HepG2 (cell line): Measurements from ENCODE around the gene MYLK. TPM values are rescaled to one million over a fixed set of nuclear protein-coding genes. Genes with fewer than 3 reads are reported as not detected.

Source experiments
- CEBPG ChIP-seq: IDR thresholded peaks from 2 replicates; pipeline ENCODE4 v1.6.1; 2016
- TBX3 ChIP-seq: fragments of 450-650 bp; IDR thresholded peaks from 2 replicates; pipeline ENCODE4 v1.6.1; 2017; ENCODE audit warnings: antibody characterized with exemption, mild to moderate bottlenecking, inconsistent platforms, borderline replicate concordance
- TP53 ChIP-seq: sonication (generic); formaldehyde crosslinking; conservative IDR thresholded peaks from 2 replicates; pipeline ENCODE4 v1.4.0; 2020; ENCODE audit warnings: missing genetic modification reagents
- ZBTB7A ChIP-seq: sonication (generic); formaldehyde crosslinking; IDR thresholded peaks from 2 replicates; pipeline ENCODE4 v1.8.0; 2022; ENCODE audit warnings: mild to moderate bottlenecking, missing genetic modification reagents
- ZBTB7B ChIP-seq: sonication (generic); formaldehyde crosslinking; IDR thresholded peaks from 2 replicates; pipeline ENCODE4 v1.4.0; 2020; ENCODE audit warnings: missing genetic modification reagents
- ZNF207 ChIP-seq: fragments of 450-650 bp; IDR thresholded peaks from 2 replicates; pipeline ENCODE4 v1.6.1; 2016; ENCODE audit warnings: antibody characterized with exemption, borderline replicate concordance
- ZNF253 ChIP-seq: sonication (generic); formaldehyde crosslinking; IDR thresholded peaks from 2 replicates; pipeline ENCODE4 v1.8.0; 2022; ENCODE audit warnings: mild to moderate bottlenecking, missing genetic modification reagents, borderline replicate concordance
- ZNF337 ChIP-seq: sonication (generic); formaldehyde crosslinking; IDR thresholded peaks from 2 replicates; pipeline ENCODE4 v1.5.1; 2020; ENCODE audit warnings: missing genetic modification reagents, low read depth, mild to moderate bottlenecking, borderline replicate concordance
- ZNF550 ChIP-seq: sonication (generic); formaldehyde crosslinking; IDR thresholded peaks from 2 replicates; pipeline ENCODE4 v1.4.0; 2020; ENCODE audit warnings: mild to moderate bottlenecking, missing genetic modification reagents, borderline replicate concordance
- ZNF7 ChIP-seq: IDR thresholded peaks from 2 replicates; pipeline ENCODE4 v1.6.1; 2016; ENCODE audit warnings: missing biosample characterization, missing genetic modification reagents
- polyA plus RNA-seq, 8 experiments: library from polyadenylated mRNA; depleted of rRNA in 3 of 8; stranded (reverse) in 7 of 8; unstranded in 1 of 8; fragments of >200 nt; fragmentation: Illumina TruSeq in 4 of 8; extraction: Trizol in 4 of 8; gene quantifications; 2 replicates each; pipeline versions ENCODE4 v1.2.1 to v1.2.3, GENCODE V29; 2011 to 2016; ENCODE audit warnings: low read depth in 4 of 8, missing spikeins in 1 of 8, mixed read lengths in 1 of 8; ENCODE audit not compliant: insufficient read depth in 1 of 8
- total RNA-seq, 5 experiments: library from RNA; depleted of rRNA; stranded (reverse); fragments of >200 nt; fragmentation: Illumina TruSeq; extraction: Trizol; gene quantifications; 2 replicates each; pipeline ENCODE4 v1.2.3, GENCODE V29; 2016; ENCODE audit warnings: low read depth in 1 of 5
- TF ChIP-seq, protein P1 (sequence below): sonication (generic); formaldehyde crosslinking; IDR thresholded peaks from 2 replicates; pipeline ENCODE4 v1.4.0; 2020; ENCODE audit warnings: missing genetic modification reagents
- TF ChIP-seq, protein P2 (sequence below): sonication (generic); formaldehyde crosslinking; IDR thresholded peaks from 2 replicates; pipeline ENCODE4 v1.4.0; 2020; ENCODE audit warnings: mild to moderate bottlenecking, missing genetic modification reagents
- TF ChIP-seq, protein P3 (sequence below): sonication (generic); formaldehyde crosslinking; IDR thresholded peaks from 2 replicates; pipeline ENCODE4 v1.9.0; 2022; ENCODE audit warnings: low read depth, missing genetic modification reagents
- TF ChIP-seq, protein P4 (sequence below): sonication (generic); formaldehyde crosslinking; IDR thresholded peaks from 2 replicates; pipeline ENCODE4 v1.5.1; 2020; ENCODE audit warnings: missing genetic modification reagents, mild to moderate bottlenecking, borderline replicate concordance
- TF ChIP-seq, protein P5 (sequence below): fragments of 450-650 bp; IDR thresholded peaks from 2 replicates; pipeline ENCODE4 v1.6.1; 2017; ENCODE audit warnings: mild to moderate bottlenecking

MYLK gene
- total and polyA plus RNA-seq, 2 of the 13 experiments (the other 11 are each of a cell fraction or from before 2014, with no cell fraction given): 10.6 to 34.9 TPM

DNA sequence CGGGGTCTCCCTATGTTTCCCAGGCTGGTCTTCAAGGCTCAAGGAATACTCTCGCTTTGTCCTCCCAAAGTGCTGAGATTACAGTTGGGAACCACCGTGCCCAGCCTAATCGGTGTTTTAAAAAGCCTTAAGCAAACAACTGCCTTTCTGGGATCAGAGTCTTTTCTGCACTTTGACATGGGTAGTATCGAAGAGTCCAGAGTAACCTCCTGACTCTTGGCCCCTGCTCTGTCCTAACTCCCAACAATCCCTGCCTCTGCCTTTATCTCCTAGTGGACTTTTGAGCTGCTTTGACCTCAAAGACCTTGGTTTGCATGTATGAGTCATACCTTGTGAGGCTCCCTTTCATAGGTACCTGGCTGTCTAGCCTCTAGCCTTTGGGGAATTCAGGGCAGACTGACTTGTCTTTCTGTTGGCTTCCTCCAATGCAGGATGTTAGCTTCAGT lies 278.3 kb downstream of the MYLK start (continued):
- TF ChIP-seq, protein P1, sequence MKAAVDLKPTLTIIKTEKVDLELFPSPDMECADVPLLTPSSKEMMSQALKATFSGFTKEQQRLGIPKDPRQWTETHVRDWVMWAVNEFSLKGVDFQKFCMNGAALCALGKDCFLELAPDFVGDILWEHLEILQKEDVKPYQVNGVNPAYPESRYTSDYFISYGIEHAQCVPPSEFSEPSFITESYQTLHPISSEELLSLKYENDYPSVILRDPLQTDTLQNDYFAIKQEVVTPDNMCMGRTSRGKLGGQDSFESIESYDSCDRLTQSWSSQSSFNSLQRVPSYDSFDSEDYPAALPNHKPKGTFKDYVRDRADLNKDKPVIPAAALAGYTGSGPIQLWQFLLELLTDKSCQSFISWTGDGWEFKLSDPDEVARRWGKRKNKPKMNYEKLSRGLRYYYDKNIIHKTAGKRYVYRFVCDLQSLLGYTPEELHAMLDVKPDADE: no peak
- TF ChIP-seq ZNF337 (CRISPR knock-in tag) (no peak), ZNF7 (CRISPR knock-in tag) (no peak), ZBTB7A (CRISPR knock-in tag) (no peak), ZNF207 (no peak), ZNF253 (CRISPR knock-in tag) (no peak), ZBTB7B (peak; percentile 65; the same call in 1 of the 2 replicates), ZNF550 (CRISPR knock-in tag) (no peak), CEBPG (CRISPR knock-in tag) (peak; percentile 80), TP53 (no peak), TBX3 (peak; percentile 45; the same call in 1 of the 2 replicates)
- TF ChIP-seq, protein P2, sequence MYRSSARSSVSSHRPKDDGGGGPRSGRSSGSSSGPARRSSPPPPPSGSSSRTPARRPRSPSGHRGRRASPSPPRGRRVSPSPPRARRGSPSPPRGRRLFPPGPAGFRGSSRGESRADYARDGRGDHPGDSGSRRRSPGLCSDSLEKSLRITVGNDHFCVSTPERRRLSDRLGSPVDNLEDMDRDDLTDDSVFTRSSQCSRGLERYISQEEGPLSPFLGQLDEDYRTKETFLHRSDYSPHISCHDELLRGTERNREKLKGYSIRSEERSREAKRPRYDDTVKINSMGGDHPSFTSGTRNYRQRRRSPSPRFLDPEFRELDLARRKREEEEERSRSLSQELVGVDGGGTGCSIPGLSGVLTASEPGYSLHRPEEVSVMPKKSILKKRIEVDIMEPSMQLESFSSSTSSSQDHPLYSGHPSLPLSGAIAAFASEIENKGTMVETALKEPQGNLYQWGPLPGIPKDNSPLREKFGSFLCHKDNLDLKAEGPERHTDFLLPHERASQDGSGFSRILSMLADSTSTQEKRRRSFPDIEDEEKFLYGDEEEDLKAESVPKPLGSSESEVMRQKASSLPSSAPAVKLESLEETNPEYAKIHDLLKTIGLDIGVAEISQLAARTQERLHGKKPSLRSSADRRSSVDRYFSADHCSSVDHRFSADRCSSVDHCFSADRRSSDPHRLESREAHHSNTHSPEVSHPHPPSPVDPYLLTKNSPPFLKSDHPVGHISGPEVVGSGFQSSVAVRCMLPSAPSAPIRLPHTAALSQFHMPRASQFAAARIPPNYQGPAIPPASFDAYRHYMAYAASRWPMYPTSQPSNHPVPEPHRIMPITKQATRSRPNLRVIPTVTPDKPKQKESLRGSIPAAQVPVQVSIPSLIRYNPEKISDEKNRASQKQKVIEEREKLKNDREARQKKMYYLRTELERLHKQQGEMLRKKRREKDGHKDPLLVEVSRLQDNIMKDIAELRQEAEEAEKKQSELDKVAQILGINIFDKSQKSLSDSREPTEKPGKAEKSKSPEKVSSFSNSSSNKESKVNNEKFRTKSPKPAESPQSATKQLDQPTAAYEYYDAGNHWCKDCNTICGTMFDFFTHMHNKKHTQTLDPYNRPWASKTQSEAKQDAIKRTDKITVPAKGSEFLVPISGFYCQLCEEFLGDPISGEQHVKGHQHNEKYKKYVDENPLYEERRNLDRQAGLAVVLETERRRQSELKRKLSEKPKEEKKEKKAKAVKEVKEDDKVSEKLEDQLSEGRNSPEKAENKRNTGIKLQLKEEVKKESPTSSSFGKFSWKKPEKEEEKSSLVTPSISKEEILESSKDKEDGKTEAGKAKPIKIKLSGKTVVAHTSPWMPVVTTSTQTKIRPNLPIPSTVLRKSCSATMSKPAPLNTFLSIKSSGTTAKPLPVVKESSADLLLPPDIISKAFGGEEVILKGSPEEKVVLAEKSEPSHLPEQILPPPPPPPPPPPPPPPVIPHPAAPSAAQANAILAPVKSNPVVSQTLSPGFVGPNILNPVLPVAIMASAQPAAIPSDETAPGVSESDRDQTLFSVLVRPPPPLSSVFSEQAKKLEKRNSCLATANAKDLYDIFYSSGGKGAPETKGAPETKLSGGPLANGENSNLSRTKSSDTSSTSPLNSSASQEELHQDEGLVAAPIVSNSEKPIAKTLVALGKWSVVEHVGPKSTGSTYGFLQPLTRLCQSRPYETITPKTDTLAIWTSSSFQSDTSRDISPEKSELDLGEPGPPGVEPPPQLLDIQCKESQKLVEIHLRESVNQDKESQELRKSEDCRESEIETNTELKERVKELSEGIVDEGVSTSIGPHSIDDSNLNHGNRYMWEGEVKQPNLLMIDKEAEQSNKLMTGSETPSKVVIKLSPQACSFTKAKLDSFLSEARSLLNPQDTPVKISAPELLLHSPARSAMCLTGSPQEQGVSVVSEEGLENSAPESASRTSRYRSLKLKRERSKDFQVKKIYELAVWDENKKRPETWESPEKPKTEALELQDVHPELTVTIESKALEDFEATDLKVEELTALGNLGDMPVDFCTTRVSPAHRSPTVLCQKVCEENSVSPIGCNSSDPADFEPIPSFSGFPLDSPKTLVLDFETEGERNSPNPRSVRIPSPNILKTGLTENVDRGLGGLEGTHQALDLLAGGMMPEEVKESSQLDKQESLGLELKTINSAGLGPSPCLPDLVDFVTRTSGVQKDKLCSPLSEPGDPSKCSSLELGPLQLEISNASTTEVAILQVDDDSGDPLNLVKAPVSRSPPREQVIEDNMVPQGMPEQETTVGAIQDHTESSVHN (CRISPR knock-in tag): no peak; the same call in 1 of the 2 replicates
- TF ChIP-seq, protein P3, sequence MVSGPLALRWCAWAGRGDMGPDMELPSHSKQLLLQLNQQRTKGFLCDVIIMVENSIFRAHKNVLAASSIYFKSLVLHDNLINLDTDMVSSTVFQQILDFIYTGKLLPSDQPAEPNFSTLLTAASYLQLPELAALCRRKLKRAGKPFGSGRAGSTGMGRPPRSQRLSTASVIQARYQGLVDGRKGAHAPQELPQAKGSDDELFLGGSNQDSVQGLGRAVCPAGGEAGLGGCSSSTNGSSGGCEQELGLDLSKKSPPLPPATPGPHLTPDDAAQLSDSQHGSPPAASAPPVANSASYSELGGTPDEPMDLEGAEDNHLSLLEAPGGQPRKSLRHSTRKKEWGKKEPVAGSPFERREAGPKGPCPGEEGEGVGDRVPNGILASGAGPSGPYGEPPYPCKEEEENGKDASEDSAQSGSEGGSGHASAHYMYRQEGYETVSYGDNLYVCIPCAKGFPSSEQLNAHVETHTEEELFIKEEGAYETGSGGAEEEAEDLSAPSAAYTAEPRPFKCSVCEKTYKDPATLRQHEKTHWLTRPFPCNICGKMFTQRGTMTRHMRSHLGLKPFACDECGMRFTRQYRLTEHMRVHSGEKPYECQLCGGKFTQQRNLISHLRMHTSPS (CRISPR knock-in tag): no peak
- TF ChIP-seq, protein P4, sequence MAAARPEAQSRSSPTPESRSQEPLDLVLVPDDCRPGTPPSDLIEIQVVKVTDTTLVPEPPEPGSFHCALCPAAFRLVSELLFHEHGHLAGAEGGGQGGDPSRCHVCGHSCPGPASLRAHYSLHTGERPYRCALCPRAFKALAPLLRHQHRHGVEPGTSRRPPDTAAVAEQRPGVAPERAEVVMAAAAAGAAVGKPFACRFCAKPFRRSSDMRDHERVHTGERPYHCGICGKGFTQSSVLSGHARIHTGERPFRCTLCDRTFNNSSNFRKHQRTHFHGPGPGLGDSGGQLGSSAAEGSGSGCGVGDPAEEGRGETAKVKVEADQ (CRISPR knock-in tag): peak; percentile 61; the same call in 1 of the 2 replicates
- TF ChIP-seq, protein P5, sequence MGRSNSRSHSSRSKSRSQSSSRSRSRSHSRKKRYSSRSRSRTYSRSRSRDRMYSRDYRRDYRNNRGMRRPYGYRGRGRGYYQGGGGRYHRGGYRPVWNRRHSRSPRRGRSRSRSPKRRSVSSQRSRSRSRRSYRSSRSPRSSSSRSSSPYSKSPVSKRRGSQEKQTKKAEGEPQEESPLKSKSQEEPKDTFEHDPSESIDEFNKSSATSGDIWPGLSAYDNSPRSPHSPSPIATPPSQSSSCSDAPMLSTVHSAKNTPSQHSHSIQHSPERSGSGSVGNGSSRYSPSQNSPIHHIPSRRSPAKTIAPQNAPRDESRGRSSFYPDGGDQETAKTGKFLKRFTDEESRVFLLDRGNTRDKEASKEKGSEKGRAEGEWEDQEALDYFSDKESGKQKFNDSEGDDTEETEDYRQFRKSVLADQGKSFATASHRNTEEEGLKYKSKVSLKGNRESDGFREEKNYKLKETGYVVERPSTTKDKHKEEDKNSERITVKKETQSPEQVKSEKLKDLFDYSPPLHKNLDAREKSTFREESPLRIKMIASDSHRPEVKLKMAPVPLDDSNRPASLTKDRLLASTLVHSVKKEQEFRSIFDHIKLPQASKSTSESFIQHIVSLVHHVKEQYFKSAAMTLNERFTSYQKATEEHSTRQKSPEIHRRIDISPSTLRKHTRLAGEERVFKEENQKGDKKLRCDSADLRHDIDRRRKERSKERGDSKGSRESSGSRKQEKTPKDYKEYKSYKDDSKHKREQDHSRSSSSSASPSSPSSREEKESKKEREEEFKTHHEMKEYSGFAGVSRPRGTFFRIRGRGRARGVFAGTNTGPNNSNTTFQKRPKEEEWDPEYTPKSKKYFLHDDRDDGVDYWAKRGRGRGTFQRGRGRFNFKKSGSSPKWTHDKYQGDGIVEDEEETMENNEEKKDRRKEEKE: no peak
